CD4-positive, alpha-beta T cell treated with Interferon gamma for 1 hour (primary cell): ENCODE results near the gene PAX1.

Source experiments
- DNase-seq: peaks from one replicate; pipeline ENCODE4 v3.0.0-alpha.2; 2020

PAX1 gene

GRCh38 chr20:21705575-21706260 lies at the start of gene PAX1:
TSS of gene PAX1 (plus strand) at chr20:21705664. CDS start at chr20:21705713, 49 bp downstream.
- DNase-seq = no peak

GRCh38 chr20:21656308-21657067 lies 49.0 kb upstream of the PAX1 start:
- no peak for DNase-seq

GRCh38 chr20:21661488-21662055 lies 43.9 kb upstream of the PAX1 start:
- DNase-seq = no peak

- no peak for DNase-seq
These were observed 42.0 kb upstream of the PAX1 start for GRCh38 chr20:21663465-21663864.

GRCh38 chr20:21665687-21666446 lies 39.6 kb upstream of the PAX1 start:
- DNase-seq = no peak

GRCh38 chr20:21670126-21670525 lies 35.3 kb upstream of the PAX1 start:
- no peak for DNase-seq

GRCh38 chr20:21670981-21671380 lies 34.5 kb upstream of the PAX1 start:
- DNase-seq = no peak

- DNase-seq = no peak
These were observed 28.2 kb upstream of the PAX1 start for GRCh38 chr20:21677261-21677660.

- DNase-seq = no peak
These were observed 27.7 kb upstream of the PAX1 start for GRCh38 chr20:21677781-21678180.

- no peak for DNase-seq
These were observed 24.1 kb upstream of the PAX1 start for GRCh38 chr20:21681234-21681921.

- no peak for DNase-seq
These were observed 23.5 kb upstream of the PAX1 start for GRCh38 chr20:21681922-21682318.

GRCh38 chr20:21682521-21682954 lies 22.9 kb upstream of the PAX1 start:
- no peak for DNase-seq

GRCh38 chr20:21684671-21685070 lies 20.8 kb upstream of the PAX1 start:
- DNase-seq = no peak

- no peak for DNase-seq
These were observed 19.5 kb upstream of the PAX1 start for GRCh38 chr20:21685981-21686380.

GRCh38 chr20:21693322-21693721 lies 12.1 kb upstream of the PAX1 start:
- no peak for DNase-seq

GRCh38 chr20:21698494-21699215 lies 6.8 kb upstream of the PAX1 start:
- DNase-seq = no peak

GRCh38 chr20:21699216-21699508 lies 6.3 kb upstream of the PAX1 start:
- DNase-seq = no peak

GRCh38 chr20:21701171-21701876 lies 4.1 kb upstream of the PAX1 start:
- no peak for DNase-seq

GRCh38 chr20:21702016-21702415 lies 3.4 kb upstream of the PAX1 start:
- DNase-seq = no peak

- no peak for DNase-seq
These were observed 2.7 kb upstream of the PAX1 start for GRCh38 chr20:21702553-21703470.
